GM18519 (cell line): ENCODE measurements around the gene ZNF331.

Source experiments
- ATAC-seq: cut with Tn5 transposase; IDR thresholded peaks from one replicate; pipeline ENCODE4 v1.9.1; 2021; ENCODE audit warnings: mild to moderate bottlenecking, moderate library complexity; ENCODE audit not compliant: unreplicated experiment, low FRiP score

ZNF331 gene

DNA sequence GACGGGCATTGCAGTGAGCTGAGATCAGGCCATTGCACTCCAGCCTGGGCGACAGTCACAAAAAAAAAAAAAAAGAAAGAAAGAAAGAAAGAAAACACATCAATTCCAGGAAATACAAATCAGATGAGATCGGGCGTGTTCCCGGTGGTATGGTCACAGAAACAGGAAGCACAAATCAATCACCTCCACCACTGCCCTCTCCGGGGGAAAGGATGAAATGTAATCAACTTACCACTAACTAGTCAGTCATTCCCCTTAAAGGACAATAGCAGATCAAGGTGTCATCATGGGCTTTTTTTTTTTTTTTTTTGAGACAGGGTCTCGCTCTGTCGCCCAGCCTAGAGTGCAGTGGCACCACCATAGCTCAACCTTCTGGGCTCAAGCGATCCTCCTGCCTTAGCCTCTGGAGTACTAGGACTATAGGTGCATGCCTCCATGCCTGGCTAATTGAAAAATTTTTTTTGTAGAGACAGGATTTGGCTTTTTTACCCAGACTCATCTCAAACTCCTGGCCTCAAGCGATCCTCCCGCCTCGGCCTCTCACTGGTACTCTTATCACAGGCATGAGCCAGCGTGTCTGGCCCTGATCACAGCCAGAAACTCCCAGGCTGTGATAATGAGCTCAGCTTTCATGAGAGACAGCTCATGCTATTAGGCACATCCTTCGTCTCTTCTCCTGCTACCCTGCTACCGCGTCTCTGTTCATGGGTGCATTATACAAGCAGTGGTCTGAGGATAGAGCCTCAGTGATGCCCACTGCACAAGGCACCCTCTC, 87.0 kb downstream of the ZNF331 start:
- ATAC-seq, result no peak

DNA sequence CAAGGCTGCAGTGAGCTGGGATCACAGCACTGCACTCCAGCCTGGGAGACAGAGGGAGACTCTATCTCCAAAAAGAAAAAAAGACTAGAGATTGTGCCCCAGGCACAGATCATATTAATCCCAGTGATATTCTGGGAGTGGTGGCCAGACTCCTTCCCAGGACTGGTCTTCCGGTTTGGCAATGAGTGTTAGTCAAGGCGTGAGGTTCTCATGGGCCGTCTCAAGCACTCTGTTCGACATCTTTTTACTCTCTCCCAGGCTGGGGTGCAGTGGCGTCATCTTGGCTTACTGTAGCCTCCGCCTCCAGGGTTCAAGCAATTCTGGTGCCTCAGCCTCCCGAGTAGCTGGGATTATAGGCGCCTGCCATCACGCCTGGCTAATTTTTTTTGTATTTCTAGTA, 88.5 kb downstream of the ZNF331 start:
- no peak for ATAC-seq

DNA sequence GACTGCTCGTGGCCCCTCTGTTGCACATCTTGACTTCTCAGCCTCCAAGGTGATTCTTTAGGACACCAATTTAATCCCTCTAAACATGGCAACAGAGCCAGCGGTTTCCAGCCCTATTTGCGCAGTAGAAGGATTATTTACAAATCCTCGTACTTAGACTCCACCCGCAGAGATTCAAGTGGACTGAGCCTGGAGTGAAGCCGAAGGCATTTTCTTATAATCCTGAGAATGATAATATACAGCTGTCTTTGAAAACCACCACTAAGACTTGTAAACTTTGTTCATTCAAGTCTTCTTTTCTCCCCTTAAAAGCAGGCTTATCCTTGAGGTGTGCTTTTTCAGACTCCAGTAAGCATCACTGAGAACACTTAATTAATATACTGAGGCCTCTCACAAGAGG, 89.0 kb downstream of the ZNF331 start:
- ATAC-seq, result no peak
